HG03064 (cell line): ENCODE data around the gene ZNF684.
"Not testable (repeated sequence)": the region's sequence is repeated elsewhere in the genome, so short reads cannot be mapped to it uniquely, and the experiment has no call there.

Source experiments
- ATAC-seq: cut with Tn5 transposase; IDR thresholded peaks from one replicate; pipeline ENCODE4 v1.9.1; 2021; ENCODE audit warnings: low read depth; ENCODE audit not compliant: unreplicated experiment

ZNF684 gene

DNA sequence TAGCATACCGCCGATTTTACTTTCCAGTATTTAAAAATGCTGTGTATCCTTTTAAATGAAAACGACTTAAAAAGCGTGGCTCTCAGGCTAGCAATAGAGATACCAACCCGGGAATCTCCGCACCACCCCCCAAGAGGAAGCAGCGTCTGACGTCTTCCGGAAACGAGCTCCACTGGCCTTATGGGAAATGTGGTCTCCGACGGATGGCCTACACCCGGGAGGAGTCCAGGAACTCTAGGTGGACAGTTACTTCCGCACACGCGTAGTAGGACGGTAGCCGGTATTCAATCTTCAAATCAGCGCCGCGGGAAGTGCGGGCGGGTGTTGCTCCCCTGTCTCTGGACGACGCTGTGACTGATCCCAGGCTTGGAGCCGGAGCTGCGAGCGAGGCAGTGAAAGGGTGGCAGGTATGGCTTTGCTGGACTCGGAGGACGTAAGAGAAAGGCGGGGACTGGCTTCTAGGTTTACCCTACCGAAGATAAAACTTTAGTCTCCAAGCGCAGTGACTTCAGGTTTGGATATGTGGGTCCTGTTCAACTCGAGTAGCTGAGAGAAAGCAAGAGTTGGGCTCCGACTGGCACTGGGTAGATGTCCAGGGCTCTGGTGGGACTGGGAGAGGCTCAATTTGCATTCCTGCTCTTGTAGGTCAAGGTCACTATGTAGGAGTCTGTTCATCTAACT is at the start of gene ZNF684:
TSS of gene ZNF684 (plus strand) at position 257 of the 681 bp plus-strand sequence. CDS start 1,530 bp downstream, outside the sequence.
- ATAC-seq, result peak; percentile 90

GRCh38 chr1:40495315-40495903 is 36.0 kb upstream of the ZNF684 start:
- no peak for ATAC-seq

GRCh38 chr1:40502651-40503050 is 28.8 kb upstream of the ZNF684 start:
- not testable (repeated sequence) for ATAC-seq

GRCh38 chr1:40507973-40508372 is 23.5 kb upstream of the ZNF684 start:
- no peak for ATAC-seq

DNA sequence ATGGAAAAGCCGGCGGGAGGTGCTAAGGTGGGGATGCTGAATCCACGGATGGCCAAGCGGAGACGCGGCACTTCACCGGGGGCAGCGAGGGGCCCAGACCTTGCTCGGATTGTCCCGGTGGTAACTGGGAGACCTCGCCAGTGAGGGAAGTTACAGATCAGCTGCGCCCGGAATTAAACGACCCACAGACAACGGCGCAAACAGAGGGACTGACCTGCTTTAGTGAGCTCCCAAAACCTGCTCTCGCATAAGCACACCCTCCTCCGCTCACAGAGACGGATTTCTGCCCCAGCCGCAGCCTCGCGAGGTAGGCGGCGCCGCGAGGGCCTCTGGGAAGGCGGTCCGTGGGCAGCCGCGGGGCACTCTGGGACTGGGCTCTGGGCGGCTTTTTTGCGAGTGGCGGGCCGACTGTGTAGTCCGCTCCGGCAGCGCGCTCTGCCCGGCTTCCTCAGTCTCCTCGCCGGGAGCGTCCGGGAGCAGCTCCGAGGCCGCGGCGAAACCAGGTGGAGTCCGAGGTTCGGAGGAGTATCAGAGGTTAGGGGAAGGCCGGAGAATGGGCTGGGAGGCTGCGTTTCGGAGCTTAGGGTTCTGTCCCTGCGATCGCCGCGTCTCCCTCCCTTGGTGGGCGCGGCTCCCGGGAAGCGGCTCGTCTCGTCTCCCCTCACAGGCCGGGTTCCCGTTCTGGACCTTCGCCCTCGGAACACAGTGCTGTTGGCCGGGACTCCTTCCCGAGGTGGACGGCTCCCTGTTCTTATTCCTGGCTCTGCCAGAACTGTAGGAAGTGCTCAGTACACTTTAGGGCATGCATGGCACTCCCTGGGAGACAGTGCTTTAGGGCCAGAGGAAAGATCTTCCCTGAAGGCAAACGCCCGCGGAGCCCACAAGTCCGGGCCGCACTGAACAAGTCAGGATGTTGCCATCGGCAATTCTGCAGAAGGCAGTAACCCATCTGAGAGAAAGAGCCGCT is 22.8 kb upstream of the ZNF684 start, which contains the start of gene EXO5:
TSS of gene EXO5 (plus strand) at position 393 of the 967 bp plus-strand sequence. CDS start 5,778 bp downstream, outside the sequence.
- ATAC-seq, result no peak

DNA sequence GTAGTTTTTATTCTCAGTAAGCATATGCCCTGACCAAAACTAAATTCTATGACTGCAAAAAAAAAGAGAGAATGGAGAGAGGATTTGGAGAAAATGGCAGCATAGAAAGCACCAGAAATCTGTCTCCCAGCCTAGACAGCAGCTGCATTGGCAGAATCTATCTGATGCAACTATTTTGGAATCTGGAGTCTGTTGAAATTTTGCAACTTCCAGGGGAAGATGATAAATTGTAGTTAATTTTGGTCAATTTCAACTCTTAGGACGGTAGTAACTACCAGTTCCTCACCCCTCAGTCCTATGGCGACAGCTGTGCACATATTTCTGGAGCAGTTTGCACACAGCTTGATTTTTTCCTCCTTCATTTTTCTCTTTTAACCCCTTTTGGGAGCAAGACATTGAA is 11.9 kb upstream of the ZNF684 start:
- no peak for ATAC-seq

GRCh38 chr1:40530735-40531380 is 579 bp upstream of the ZNF684 start:
- no peak for ATAC-seq

GRCh38 chr1:40532062-40532389 is 589 bp downstream of the ZNF684 start:
- ATAC-seq, result no peak

DNA sequence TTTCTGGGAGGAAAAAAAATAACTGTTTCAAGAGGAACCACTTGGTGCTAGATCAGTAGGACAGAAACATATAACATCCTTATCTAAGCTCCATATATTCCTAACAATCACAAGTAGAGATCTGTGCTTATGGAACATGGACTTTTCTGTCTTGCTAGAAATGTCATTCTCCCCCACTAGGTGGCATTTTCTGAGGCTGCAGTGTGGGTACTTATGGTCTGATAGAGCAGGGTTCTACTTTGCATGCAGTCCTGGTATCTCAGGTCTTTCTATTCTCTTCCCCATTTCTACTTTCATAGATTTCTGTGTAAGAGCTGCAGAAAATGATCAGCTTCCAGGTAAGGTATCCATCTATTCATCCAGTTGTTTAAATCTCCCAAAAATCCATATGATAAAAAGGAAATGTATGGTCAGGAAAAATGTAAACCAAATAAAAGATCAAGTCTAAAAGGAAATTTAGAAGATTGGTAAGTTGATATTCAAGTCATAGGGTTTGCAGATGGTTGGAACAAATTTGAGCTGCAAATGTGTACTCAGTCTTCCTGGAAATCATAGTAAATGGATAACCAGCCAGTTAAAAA is 1.5 kb downstream of the ZNF684 start:
- ATAC-seq, result no peak

DNA sequence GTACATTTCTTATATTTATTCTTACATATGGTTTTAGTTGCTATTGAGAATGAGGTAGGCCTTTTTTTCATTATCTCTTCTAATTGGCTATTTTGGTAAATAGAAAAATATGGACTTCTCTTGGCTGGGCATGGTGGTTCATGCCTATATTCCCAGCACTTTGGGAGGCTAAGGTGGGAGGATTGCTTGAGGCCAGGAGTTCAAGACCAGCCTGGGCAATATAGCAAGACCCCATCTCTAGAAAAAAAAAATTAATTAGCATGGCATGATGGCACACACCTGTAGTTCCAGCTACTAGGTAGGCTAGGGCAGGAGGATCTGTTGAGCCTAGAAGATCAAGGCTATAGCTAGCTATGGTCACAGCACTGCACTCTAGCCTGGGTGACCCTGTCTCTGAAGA is 3.2 kb downstream of the ZNF684 start:
- ATAC-seq, result no peak

DNA sequence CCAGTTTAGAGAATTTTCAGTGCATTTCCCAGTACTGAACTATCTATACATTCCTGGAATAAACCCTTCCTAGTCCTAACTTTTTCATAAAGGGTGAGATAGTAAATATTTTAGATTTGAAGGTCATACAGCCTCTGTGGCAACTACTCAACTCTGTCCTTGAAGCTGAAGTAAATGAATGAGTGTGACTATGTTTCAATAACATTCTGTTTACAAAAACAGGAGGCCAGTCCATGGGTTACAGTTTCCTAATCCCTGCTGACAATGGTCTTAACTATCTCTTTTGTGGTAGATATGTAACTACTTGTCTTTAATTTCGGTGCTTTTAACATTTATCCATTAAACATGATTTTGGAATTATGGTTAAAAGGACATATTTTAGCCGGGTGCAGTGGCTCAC is 4.3 kb downstream of the ZNF684 start:
- no peak for ATAC-seq

DNA sequence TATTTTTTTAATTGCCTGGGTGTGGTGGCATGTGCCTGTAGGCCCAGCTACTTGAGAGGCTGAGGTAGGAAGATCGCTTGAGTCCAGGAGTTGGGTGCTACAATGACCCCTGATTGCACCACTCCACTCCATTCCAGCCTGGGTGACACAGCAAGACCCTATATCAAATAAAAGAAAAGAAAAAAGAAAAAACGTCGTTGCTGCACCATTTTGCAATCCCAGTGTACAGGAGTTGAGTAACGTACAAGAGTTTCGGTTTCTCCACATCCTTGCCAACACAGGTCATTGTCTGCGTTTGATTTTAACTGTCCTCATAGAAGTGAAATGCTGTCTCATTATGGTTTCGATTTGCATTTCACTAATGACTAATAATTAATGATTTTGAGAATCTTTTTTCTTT is 7.9 kb downstream of the ZNF684 start:
- ATAC-seq, result no peak

DNA sequence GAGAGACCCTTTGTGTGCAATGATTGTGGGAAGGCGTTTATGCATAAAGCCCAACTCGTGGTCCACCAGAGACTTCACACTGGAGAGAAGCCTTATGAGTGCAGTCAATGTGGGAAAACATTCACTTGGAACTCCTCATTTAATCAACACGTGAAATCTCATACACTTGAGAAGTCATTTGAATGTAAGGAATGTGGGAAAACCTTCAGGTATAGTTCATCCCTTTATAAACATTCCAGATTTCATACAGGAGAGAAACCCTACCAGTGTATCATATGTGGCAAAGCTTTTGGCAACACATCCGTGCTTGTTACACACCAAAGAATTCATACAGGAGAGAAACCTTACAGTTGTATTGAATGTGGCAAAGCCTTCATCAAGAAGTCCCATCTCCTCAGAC is 15.5 kb downstream of the ZNF684 start:
- no peak for ATAC-seq

GRCh38 chr1:40553017-40553416 is 21.6 kb downstream of the ZNF684 start:
- ATAC-seq, result no peak

- not testable (repeated sequence) for ATAC-seq
Observed at GRCh38 chr1:40554807-40555206, 23.4 kb downstream of the ZNF684 start.

- no peak for ATAC-seq
Observed at GRCh38 chr1:40556121-40556520, 24.7 kb downstream of the ZNF684 start.

GRCh38 chr1:40558241-40558640 is 26.8 kb downstream of the ZNF684 start:
- not testable (repeated sequence) for ATAC-seq

GRCh38 chr1:40562185-40562584 is 30.7 kb downstream of the ZNF684 start:
- no peak for ATAC-seq

DNA sequence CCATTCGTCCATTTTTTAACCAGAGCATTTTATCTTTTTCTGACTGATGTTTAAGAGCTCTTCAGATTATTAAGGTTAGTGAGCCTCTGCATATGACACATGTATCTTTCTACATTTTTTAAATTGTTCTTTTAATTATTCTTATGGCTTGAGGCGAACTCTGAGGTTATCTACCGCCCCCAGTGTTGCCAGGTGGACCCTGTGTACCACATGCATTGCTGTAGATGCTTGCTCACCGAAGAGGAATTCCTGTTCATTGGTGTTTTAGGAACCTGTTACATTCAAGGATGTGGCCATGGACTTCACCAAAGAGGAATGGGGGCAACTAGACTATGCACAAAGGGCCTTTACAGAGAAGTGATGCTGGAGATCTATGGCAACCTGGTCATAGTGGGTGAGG is 31.8 kb downstream of the ZNF684 start:
- no peak for ATAC-seq

- ATAC-seq, result no peak
Observed at GRCh38 chr1:40564506-40564905, 33.1 kb downstream of the ZNF684 start.
